GM12892 (cell line): ENCODE measurements around the gene LTB4R2.
A peak's percentile ranks its signal among the peaks of the same experiment; 100 is the strongest.

ENCODE experiments used
- DNase-seq: peaks from one replicate; pipeline ENCODE4 v3.0.0; 2011; ENCODE audit not compliant: insufficient read length
- FAIRE-seq: peaks from 2 replicates; lab custom pipeline; 2011; peaks lifted over from hg19 to GRCh38; lab: Jason Lieb, UNC
- POLR2A ChIP-seq: IDR thresholded peaks from 2 replicates; pipeline ENCODE4 v1.6.1; 2011; ENCODE audit warnings: low read depth, low read length, control low read depth
- POLR2AphosphoS5 ChIP-seq: IDR thresholded peaks from 2 replicates; pipeline ENCODE4 v1.6.1; 2011; ENCODE audit warnings: low read depth, low read length, control low read depth
- TAF1 ChIP-seq: IDR thresholded peaks from 2 replicates; pipeline ENCODE4 v1.6.1; 2011; ENCODE audit warnings: low read depth, mild to moderate bottlenecking, control low read depth, low read length, borderline replicate concordance

Gene LTB4R2

DNA sequence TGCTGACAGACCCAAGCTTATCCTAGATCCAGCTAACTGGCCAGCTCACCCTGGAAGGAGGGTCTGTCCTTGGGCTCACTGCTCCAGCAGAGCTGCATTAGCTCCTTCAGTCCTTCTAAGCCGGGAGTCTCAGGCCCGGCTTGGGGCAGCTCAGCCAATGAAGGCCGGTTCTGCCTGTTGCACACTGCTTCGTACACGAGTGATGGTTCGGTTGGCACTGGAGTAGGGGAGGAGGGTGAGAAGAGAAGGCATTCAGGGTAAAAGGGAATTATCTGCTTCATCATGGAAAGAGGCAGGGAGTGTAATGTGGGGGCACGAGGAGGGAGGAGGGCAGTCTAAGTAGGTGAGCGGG, 27.9 kb downstream of the LTB4R2 start:
- no peak for DNase-seq
- TF ChIP-seq POLR2A (no peak), POLR2AphosphoS5 (no peak), TAF1 (no peak)
- FAIRE-seq = no peak

DNA sequence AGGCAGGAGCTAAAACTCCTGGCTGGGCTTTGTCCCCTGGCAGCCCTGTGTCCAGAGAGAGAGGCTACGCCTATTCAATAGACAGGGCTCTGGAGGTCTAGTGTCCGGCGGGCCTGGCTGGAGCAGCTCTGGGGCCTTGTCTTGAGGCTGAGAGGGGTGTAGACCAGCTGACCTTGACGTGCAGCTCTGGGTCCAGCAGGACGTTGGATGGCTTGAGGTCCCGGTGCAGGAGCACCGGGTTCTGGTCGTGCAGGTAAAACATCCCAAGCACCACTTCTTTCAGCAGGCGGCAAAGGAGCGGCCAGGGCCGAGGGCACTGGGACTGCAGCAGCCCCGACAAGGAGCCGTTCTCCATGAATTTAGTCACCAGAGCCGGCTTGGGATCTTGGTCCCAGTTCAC, 28.9 kb downstream of the LTB4R2 start:
- DNase-seq = no peak
- TF ChIP-seq POLR2A (no peak), TAF1 (no peak), POLR2AphosphoS5 (no peak)
- no peak for FAIRE-seq

DNA sequence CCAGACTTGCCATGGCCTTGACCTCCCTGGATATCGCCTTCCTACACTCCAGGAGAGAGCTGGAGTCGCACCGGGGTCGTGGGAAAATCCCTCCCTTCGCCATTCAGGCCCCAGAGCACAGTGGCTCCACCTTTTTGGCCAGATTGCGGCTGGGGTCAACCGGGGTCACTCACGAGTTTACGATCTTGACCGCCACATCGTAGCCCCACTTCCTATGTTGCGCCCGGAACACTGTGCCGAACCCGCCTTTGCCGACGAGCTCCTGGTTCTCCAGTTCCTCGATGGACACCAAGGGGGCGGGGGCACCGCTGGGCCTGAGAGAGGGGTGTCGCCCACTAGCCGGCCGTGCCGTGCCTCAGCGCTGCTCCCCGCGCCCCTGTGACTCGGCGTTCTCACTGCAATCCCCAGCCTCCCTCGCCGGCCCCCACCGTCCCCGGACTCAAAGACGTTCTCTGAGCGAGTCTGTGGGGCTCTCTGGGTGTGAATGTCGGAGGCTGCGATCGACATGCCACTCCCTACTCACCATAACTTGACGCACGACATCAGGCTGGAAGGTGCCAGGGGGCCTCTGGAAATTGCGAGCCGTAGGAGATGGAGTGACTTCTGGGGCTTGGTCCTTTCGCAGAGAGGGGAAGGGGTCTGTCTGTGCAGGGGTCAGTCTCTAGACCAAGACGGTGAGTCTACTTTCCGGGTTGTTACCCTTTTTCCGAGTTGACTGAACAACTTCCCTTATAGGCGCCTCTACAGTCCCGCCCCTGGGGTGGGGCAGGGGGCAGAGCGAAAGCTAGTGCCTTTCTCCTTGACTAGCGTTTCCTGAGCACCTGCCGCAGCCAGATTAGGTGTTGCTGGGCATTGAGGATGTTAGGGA, 29.6 kb downstream of the LTB4R2 start, which contains the start of gene RIPK3:
TSS of gene RIPK3 (minus strand) at position 708 of the 868 bp plus-strand sequence. CDS start at position 543, 165 bp downstream.
- FAIRE-seq = peak; percentile 9
- no peak for TF ChIP-seq TAF1
- TF ChIP-seq POLR2AphosphoS5 = no peak
- TF ChIP-seq POLR2A = no peak
- peak; percentile 64 for DNase-seq

DNA sequence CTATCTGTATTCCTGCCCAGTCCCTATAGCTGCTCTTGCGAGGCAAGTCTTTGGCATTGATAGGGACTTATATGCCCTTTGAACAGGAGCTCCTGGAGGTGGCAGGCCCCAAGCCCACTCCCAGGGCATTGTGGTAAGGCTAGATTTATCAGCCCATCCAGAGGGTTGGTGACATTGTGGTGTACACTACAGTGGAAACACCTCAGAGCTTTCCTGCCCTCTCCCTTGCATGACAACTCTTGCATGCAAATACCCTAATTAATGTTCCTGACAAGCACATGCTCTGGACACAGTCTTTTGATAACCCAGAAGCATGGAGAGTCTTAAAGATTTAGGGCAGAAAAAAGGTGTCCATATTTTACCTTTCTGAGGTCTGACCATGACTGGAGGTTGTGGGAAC, 30.7 kb downstream of the LTB4R2 start:
- TF ChIP-seq TAF1 (no peak), POLR2A (no peak), POLR2AphosphoS5 (no peak)

DNA sequence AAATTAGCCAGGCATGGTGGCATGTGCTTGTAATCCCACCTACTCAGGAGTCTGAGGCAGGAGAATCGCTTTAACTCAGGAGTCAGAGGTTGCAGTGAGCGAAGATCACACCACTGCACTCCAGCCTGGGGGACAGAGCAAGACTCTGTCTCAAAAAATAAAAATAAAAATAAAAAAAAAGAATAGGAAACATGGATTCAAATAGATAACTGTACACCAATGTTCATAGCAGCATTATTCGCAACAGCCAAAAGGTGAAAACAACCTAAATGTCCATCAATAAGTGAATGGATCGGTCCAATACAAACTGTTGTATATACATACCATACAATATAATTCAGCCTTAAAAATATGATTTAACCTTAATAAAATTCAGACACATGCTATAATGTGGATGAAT, 32.9 kb downstream of the LTB4R2 start:
- DNase-seq (no peak), FAIRE-seq (no peak)
- no peak for TF ChIP-seq POLR2AphosphoS5
- no peak for TF ChIP-seq POLR2A
- TF ChIP-seq TAF1 = no peak

More for the DNA sequence above, 30.7 kb downstream of the LTB4R2 start:
- no peak for DNase-seq
- no peak for FAIRE-seq

DNA sequence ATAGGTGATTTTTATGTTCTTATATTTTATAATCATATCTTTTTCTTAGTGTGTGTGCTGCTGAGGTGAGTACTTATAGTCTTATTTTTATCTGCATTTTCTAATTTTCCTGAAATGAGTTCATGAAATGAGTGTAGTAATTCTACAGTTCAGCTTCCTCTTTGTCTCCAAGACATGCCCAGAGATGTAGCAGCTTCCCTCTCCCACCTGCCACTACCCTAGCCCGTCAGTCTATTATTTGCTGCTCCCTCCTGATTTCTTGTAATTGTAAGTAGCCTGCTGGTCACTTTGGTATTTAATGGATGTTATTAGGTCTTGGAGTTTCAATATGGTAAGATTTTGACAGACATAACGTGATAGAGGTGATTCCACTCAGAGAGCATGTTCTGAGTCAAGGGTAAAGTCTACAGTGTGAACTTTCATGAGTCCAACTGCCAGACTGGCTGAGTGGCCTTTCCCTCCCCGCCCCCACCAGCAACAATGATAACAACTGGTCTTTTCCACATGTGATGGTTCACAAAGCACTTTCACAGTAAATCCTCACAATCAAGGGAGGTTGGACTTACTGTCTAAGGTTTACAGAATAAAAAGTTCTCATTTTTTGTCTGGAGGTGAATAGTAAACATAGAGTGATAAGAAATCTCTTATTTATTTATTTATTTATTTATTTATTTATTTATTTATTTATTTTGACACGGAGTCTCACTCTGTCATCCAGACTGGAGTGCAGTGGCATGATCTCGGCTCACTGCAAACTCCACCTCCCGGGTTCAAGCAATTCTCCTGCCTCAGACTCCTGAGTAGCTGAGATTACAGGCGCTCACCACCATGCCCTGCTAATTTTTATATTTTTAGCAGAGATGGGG, 34.1 kb downstream of the LTB4R2 start:
- no peak for FAIRE-seq
- TF ChIP-seq POLR2A (no peak), POLR2AphosphoS5 (no peak), TAF1 (no peak)

DNA sequence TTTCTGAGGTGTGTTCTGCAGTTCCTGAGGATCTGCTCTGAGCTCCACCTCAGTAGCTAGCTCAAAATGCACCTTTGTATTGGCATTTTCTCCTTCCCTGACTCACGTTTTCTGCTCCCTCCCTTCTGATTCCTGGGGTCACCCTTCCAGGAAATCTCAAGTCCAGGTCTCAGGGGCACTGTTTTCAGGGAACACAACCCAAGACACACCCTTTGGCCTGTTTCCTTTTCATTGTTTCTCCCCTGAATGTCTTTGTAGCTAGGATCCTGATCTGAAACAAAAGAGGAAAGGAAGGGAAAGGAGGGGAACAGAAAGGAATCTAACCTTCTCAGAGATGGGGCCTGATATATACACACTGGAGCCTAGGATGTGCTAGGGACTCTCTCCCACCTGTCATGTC, 37.2 kb downstream of the LTB4R2 start:
- FAIRE-seq = no peak
- TF ChIP-seq TAF1 = no peak
- TF ChIP-seq POLR2AphosphoS5 = no peak
- no peak for TF ChIP-seq POLR2A

More for the DNA sequence above, 34.1 kb downstream of the LTB4R2 start:
- DNase-seq = no peak

DNA sequence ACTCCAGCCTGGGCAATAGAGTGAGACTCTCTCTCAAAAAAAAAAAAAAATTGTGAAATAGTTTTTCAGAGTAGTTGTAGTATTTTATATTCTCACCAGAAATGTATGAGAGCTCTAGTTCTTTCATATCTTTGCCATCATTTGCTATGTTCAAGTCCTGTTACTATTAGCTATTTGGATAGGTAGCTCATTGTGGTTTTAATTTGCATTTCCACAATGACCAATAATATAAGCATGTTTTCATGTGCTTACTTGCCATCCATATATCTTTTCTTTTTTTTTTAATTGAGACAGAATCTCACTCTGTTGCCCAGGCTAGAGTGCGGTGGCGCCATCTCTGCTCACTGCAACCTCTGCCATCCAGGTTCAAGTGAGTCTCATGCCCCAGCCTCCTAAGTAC, 38.2 kb downstream of the LTB4R2 start:
- FAIRE-seq = no peak
- TF ChIP-seq POLR2AphosphoS5 = no peak
- no peak for TF ChIP-seq TAF1
- no peak for TF ChIP-seq POLR2A
- DNase-seq = no peak

More for the DNA sequence above, 37.2 kb downstream of the LTB4R2 start:
- DNase-seq = no peak

DNA sequence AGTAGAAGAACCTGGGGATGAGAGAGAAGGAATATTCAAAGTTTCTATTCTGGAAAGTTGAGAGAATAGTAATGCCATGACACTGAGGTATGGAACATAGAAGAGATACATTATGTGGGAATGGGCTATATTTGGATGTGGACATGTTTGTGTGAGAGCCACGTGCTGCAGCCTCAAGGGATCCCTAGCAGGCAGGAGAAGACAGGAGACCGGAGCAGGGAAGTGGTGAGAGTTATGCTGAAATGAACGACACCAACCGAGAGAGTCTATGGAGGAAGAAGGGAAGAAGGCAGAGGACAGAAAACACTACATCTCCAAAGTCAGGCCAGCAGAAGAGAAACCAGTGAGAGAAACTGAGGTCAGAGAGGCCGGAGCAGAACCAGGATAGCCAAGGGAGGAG, 39.8 kb downstream of the LTB4R2 start:
- DNase-seq = no peak
- FAIRE-seq = no peak
- TF ChIP-seq POLR2A (no peak), POLR2AphosphoS5 (no peak), TAF1 (no peak)

DNA sequence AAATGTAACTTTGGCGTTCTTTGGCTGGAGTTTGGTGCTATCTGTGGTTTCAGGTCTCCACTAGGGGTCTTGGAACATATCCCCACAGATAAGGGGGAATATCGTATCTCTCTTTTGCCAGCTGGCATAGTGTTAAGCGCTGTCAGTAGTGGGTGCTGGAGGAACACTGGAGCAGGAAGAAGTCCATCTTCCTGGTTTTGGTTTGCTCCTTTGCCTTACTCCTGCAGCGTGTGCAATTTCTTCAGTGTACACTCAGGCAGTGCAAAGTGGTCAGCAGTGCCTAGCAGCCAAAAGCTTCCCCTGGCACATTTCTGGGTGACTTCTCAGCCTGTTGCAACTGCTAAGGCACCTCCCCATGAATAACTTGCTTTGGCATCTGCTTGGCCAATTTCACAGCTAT, 41.6 kb downstream of the LTB4R2 start:
- TF ChIP-seq TAF1 (no peak), POLR2A (no peak), POLR2AphosphoS5 (no peak)
- FAIRE-seq = no peak
- DNase-seq = no peak
